DMS153 treated with DMSO at 0.1 percent for 48 hours (cell line): ENCODE data around the gene CEACAM4.
A peak's percentile ranks its signal among the peaks of the same experiment; 100 is the strongest.
"Not testable (repeated sequence)": the region's sequence is repeated elsewhere in the genome, so short reads cannot be mapped to it uniquely, and the experiment has no call there.

ENCODE experiments used
- DNase-seq: peaks from one replicate; lab custom pipeline; 2025; ENCODE audit not compliant: unreplicated experiment; lab: John Stamatoyannopoulos, UW

The CEACAM4 gene

DNA sequence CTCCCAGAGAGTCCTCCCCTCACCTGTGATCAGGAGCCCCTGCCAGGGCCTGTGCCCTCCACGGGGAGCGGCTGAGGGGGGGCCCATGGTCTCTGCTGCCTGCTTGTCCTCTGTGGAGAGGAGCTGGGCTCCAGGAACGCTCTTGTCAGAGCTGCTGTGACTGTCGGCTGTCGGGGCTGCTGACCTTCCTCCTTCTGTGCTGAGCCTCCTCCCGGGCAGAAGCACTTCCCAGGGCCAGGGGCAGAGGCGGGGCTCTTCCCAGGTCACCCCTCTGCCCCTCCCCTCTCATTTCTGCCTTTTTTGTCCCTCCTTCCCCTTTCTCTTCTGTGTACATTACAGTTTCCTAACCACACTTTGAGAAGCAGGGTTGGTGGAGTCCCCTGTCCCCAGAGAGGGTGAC, at the start of gene CEACAM4:
TSS of gene CEACAM4 (minus strand) at position 198 of the 400 bp plus-strand sequence. CDS start at position 87, 111 bp downstream.
- DNase-seq, result no peak

DNA sequence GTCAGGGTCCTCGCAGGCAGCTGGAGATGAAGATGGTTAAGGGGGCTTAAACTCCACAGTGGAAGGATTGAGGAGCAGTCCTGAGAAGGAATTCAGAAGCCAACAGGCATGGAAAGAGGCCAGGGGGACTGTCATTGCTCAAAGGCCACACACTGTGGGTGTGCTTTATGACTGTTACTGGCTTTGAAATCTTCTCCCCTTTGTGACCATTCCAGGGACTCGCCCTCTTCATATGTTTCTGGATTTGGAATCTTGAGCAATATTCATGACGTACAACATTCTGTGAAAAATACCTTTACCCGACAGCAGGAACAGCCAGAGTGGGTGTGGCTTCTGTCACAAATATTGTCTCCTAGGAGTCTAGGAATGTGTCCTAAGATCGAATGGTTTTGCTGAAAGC, 44.6 kb upstream of the CEACAM4 start:
- no peak for DNase-seq

DNA sequence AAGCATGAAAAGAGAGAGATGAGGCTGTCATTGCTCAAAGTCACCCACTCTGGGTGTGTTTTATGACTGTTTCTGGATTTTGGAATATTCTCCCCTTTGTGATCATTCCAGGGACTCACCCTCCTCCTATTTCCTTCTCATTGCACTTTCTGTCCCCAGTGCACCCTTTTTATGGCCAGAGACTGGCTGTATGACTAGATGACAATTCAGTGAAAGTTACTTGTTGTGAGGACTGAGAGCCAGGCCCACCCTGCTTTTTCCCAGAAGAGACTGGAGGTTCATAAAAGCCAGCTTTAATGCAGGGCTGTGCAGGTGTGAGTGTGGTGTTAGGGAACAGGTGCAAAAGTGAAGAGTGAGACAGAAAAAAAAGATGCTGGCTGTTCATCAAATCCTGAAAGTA, 43.9 kb upstream of the CEACAM4 start:
- no peak for DNase-seq

DNA sequence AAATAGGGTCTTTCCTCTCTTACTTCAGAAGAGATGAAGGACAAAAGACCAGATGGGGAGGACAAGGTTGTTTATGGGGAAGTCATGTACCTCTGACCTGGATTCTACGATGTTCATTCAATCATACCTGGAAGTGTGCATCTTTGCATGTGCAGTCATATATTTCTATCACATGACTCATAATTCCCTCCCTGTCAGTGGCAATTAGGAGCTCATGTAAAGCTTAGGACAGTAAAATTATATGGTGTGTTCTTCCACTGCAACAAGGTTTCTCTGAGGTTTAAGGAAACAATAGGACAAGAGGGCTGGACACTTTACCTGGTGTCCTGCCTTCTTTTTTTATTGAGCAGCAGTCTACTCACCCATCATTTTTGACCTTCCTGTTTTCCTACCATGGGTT, 41.4 kb upstream of the CEACAM4 start:
- no peak for DNase-seq

DNA sequence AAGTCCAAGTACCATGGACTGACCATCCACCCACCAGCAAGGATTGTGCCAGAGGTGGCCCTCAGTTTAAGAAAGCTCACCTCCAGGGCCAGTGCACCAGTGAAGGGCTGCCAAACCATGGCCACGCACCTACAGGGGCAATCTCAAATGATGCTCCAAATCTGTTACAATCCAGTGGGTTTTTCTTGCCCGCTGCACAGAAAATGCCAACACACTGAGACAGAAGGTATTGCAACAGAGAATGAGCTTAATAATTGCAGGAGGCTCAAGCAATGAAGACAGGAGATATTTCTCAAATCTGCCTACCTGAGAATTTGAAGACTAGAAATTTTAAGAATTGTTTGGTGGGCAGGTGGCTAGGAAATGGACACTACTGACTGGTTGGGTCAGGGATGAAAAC, 39.2 kb upstream of the CEACAM4 start:
- DNase-seq, result no peak

DNA sequence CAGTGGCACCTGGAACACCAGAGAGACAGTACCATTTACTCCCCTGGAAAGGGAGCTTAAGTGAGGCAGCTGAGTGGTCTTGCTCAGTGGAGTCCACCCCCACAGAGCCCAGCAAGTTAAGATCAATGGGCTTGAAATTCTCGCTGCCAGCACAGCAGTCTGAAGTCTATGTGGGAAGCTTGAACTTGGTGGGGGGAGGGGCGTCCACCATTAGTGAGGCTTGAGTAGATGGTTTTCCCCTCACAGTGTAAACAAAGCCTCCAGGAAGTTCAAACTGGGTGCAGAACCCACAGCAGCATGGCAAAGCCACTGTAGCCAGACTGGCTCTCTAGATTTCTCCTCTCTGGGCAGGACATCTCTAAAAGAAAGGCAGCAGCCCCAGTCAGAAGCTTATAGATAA, 30.3 kb upstream of the CEACAM4 start:
- no peak for DNase-seq

DNA sequence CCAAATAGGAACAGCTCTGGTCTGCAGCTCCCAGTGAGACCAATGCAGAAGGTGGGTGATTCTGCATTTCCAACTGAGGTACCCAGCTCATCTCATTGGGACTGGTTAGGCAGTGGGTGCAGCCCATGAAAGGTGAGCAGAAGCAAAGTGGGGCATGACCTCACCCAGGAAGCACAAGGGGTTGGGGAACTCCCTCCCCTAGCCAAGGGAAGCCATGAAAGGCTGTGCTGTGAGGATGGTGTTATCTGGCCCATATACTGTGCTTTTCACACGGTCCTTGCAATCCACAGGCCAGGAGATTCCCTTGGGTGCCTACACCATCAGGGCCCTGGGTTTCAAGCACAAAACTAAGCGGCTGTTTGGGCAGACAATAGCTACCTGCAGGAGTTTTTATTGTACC, 29.9 kb upstream of the CEACAM4 start:
- not testable (repeated sequence) for DNase-seq

DNA sequence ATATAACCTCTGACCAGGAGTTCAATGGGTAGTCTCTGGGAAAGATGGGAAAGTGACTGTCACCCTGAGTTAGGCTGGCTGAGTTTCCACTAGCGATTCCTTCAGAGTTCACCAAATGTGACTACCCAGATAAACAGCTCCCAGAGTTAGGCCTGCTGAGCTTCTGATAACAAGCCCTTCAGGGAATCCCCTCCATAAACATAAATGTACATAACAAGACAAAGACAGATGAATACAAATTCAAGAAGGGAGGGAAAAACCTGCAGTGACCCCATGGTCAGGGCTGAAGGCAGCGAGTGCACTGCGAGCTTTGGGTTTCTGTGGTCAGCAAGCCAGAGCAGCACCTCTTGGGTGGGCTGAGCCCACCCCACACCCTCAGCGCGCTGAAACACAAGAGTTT, 25.4 kb upstream of the CEACAM4 start:
- DNase-seq, result no peak

DNA sequence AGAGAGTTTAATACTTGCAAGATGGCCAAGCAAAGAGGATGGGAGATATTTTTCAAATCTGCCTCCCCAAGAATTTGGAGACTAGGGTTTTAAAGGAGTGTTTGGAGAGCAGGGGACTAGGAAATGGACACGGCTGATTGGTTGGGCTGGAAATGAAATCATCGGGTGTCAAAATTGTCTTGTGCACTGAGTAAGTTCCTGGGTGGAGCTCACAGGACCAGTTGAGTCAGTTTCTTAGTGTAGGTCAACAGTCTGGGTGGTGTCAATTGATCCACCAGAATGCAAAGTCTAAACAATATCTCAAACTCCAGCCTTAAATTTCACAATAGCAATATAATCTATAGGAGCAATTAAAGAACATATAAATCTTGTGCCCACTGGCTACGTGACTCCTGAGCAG, 23.0 kb upstream of the CEACAM4 start:
- DNase-seq, result no peak

DNA sequence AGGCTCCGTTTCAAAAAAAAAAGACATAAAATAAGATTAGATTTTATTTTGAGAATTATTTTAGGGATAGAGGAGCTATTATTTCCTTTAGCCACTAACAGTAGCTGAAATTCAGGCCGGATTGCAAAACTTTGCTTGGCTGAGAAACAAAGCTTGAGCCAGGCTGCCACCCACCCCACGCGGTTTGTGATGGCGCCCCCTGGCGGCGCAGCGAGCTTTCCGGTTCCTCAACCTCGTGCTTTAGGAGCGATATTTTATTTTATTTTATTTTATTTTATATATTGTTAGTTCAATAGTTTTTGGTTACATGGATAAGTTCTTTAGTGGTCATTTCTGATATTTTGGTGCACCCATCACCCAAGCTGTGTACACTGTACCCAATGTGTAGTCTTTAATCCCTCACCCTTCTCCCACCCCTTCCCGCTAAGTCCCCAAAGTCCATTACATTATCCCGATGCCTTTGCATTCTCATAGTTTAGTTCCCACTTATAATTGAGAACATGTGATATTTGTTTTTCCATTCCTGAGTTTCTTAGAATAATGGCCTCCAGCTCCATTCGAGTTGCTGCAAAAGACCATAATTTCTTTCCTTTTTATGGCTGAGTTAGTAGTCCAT, 19.8 kb upstream of the CEACAM4 start:
- no peak for DNase-seq

DNA sequence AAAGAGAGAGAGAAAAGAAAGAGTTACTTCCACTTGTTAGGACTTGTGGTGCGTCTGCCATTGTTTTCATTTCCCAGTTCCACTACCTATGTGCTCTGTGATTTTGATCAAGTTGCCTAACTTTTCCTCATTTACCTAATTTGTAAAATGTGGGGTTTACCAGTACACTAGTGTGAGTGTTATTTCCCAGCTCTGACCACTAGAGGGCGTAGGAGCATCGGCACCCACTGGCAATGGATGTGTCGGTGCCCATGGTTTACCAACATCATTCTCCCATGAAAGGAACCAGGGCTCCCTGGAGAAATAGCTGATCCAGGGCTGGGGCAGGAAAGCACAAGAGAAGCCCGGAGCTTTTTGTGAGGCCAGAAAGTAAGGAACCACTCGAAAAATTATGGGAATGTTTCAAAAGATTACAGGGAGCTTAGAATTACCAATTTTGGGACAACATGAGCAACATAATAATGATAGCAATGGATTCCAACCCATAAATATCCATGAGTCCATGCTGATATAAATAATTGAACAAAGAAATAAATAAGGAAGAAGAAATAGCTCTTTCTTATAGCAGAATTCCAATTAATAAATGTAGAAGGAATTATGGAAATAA, 15.1 kb upstream of the CEACAM4 start:
- peak; percentile 42 for DNase-seq

DNA sequence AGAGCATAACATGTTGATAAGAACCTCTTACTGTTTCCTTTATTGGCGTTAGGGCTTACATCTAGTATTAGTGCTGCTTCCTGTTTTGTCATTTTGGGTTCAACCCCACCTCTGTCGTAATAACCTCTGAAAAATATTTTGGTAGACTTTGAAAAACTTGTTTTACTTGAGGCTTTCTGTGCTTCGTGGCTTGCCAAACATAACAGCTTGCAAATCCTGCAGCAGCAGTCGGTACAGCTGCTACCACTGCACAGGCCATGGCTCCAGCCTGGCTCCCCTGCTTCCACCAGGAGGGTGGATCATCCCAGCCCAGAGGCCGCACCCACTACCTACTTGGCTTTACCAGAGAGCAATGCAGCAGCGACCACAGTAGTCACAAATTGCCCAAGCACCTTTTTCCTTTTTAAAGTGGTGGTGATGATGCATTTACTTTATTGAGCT, 11.8 kb upstream of the CEACAM4 start:
- DNase-seq, result no peak

DNA sequence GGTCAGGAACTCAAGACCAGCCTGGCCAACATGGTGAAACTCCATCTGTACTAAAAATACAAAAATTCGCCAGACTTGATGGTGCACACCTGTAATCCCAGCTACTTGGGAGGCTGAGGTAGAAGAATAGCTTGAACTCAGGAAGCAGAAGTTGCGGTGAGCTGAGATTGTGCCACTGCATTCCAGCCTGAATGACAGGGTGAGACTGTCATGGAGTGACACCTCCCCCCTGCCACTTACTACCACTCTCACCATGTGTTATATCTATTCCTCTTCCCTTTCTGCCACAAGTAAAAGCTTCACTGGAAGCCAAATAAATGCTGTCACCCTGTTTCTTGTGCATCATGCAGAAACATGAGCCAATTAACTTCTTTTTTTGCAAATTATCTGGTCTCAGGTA, 10.6 kb upstream of the CEACAM4 start:
- no peak for DNase-seq

DNA sequence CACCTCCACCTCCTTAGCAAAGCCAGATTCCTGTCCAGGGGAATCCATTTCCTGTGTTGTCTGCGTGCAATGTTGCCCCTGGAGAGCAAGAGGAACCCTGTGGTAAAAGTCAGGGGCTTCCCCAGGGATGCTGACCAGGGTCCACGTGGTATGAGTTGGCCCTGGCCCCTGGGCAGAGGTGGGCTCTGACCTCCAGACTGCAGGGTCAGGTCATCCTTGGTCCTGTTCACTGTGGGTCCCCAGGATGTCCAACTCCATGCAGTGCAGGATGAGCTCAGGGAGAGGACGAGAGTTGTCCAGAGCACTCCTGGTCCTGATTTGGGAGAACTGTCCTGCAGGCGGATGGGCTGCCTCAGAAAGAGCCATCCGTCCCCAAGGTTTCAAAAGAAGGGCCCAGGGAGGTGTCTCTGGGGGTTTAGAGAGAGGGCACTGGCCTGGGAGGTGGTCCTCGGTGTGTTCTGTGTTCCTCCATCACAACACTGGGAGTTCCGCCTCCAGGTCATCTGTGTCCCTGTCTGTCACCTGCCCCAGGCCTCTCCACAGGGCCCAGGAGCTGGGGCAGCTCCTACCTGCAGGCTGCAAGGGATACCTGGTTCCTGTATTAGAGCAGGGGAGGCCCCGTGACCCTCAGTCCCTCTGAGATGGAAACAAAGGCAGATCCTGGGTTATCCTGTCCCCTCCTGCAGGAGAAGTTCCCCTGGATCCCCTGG, 1.2 kb upstream of the CEACAM4 start:
- DNase-seq, result no peak

DNA sequence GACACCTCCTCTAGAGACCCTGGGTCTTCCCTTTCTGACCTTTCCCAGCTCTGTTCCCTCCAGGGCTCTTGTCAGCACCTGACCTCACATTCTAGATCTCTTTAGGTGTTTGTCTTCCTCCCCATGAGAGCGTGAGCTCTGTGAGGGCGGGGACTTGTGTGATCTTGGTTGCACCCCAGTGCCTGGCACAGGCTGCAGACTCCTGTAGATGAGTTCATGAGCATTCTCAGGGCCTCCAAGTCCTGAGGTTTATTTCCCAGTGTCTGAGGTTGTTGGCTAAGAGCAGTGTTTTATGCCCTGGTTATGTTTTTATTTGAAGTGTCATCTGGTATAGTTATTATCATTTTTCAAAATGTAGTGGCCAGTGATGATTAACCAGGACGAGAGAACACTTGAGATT, 596 bp downstream of the CEACAM4 start:
- DNase-seq, result no peak

DNA sequence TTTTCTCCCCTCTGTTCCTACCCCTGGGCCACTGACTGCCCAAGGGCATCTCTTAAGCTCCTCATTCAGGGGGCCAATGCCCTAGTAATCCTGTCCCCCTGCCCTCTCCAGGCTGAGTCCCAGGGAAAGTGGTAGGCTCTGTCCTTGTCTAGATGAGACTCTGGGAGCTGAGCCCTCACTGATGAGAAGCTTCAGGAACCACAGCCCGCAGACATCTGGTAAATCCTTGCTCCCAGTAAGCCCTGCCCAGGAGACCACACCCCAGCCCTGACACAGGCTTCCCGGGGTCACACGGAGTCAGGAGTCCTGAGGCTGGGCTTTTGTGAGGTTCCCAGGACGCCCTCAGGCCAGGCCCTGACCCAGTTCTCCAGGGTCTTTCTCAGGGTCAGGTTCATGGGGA, 1.9 kb downstream of the CEACAM4 start:
- DNase-seq, result no peak

DNA sequence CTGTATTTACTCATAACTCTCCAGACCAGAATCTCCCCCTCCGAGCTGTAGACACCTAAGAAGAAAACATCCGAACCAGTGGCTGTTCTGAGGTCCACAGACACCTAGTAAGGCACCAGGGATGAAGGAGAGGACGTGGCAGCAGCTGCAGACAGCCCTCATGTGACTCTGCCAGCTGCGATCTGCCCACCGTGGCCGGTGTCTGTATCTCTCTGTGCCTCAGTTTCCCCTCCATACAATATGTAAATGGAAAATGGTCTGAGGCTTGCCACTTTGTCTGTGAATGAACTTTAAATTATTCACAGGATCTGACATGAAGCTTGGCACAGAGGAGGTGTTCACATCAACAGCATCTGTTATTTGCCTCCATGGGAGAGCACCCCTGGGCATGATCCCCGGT, 2.4 kb downstream of the CEACAM4 start:
- DNase-seq, result no peak

DNA sequence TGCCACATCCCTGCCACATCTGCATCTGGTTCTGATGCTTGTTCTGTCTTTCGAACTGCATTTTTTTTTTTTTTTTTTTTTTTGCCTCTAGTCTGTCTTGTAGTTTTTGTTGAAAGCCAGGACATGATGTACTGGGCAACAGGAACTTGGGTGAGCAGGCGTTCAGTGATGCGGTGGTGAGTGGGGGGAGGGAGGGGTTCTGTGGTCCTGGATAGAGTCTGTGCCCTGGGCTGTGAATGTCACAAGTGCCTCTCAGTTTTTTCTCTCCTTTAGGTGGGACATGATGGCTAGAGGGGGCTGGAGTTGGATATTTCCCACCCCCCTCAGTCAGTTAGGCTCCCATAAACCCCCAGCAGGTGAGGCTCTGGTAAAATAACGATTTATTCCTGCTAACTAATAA, 3.5 kb downstream of the CEACAM4 start:
- no peak for DNase-seq

DNA sequence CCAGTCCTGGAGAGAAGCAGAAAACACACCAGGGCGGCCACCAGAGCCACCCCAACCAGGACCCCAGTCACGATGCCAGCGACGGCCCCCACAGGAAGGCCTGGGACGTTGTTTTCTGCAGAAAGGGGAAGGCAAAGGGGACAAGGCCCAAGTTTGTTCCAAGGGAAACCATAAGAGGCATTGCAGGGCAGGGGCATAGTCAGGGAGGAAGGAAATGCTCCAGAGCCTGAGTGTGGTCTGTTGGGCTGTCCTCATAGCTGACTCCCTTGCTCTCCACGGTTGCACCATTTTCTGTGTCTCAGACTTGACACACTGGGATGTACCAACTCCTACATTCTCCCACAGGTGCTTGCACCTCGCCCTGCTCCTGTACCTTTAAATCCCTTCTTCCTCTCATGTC, 5.2 kb downstream of the CEACAM4 start:
- DNase-seq, result no peak

DNA sequence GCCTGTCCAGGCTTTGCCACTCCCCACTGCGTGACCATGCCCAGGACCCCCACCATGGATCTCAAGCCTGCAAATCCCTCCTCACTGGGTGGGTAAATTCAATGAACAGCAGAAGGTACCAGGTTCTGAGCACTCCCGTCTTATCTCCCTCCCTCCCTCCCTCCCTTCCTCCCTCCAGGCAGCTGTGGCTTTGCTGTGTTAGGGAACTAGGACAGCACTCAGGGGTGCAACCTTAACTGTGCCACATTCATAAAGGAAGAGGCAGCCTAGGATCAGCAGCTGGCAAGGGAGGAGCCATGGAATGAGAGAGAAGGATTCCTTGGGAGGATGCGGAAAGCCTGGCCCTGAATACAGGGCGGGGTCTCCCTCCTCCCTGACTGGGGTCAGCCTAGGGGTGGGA, 5.6 kb downstream of the CEACAM4 start:
- DNase-seq, result no peak

DNA sequence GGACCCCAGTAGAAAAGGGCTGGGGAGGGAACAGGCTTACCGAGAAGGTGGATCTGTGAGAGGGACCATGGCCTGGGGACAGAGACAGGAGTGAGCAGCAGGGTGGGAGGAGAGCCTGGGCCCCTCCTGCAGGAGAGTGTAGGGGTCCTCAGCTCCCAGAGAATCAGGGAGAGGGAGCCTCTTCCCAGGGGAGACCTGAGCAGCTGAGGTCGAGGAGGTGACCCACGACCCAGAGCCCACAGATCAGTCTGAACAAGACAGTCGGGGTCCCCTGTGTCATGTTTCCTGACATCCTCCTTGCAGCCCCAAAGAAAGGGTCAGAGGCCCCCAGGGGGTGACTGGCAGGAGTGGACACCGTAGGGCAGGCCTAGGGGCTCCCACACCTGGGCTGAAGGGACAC, 6.7 kb downstream of the CEACAM4 start:
- DNase-seq, result no peak

DNA sequence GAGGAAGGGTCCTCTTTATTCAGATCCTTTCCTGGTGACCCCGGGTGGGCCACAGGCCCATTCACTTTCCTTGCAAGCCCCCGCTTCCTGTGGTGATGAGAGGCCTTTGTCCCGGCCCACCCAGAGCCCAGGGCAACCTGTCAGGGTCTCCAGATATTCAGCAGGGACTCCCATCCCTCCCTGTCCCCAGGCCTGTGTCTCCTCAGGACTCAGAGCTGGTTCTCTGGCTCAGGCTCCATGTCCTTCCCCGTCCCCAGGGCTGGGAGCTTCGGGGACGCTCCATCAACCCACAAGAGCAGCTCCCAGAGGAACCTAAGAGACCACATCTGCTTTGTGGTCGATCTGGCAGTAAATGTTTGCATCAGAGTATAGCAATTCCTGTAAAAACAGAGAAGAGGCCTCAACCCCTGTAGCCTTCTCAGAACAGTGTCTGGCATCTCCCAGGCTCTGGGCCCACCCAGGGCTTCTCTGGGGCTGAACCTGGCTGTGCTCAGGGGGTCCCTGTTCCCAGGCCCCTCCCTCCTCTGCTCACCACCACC, 7.8 kb downstream of the CEACAM4 start:
- no peak for DNase-seq
